ENCODE measurements around the gene RGS8.

RGS8 gene

GRCh38 chr1:182684116-182684828, at the start of gene RGS8:
Gene RGS8 (minus strand): TSS chr1:182684587. CDS start chr1:182669649, 14,938 bp downstream.
- in situ Hi-C loops (cut with HindIII; ENCODE audit: low pct_ligation_motif_present, low pct_unique_long_range_greater_than_20kb, low sequenced_read_pairs), result no loop called here
- DNase-seq, result no peak

- in situ Hi-C loops (cut with HindIII; ENCODE audit: low pct_ligation_motif_present, low pct_unique_long_range_greater_than_20kb, low sequenced_read_pairs), result no loop called here
- DNase-seq, result no peak
These were observed 47.6 kb upstream of the RGS8 start for GRCh38 chr1:182731852-182732575.

- no peak for DNase-seq
- in situ Hi-C loops (cut with HindIII; ENCODE audit: low pct_ligation_motif_present, low pct_unique_long_range_greater_than_20kb, low sequenced_read_pairs), result no loop called here
These were observed 42.5 kb upstream of the RGS8 start for GRCh38 chr1:182726912-182727311.

- no peak for DNase-seq
- in situ Hi-C loops (cut with HindIII; ENCODE audit: low pct_ligation_motif_present, low pct_unique_long_range_greater_than_20kb, low sequenced_read_pairs), result no loop called here
These were observed 41.2 kb upstream of the RGS8 start for GRCh38 chr1:182725259-182726255.

- in situ Hi-C loops (cut with HindIII; ENCODE audit: low pct_ligation_motif_present, low pct_unique_long_range_greater_than_20kb, low sequenced_read_pairs), result no loop called here
These were observed 39.8 kb upstream of the RGS8 start for GRCh38 chr1:182724215-182724614.

GRCh38 chr1:182723200-182723599, 38.8 kb upstream of the RGS8 start:
- DNase-seq, result no peak
- in situ Hi-C loops (cut with HindIII; ENCODE audit: low pct_ligation_motif_present, low pct_unique_long_range_greater_than_20kb, low sequenced_read_pairs), result no loop called here

More at GRCh38 chr1:182724215-182724614, 39.8 kb upstream of the RGS8 start:
- DNase-seq, result no peak

- DNase-seq, result no peak
- in situ Hi-C loops (cut with HindIII; ENCODE audit: low pct_ligation_motif_present, low pct_unique_long_range_greater_than_20kb, low sequenced_read_pairs), result no loop called here
These were observed 37.1 kb upstream of the RGS8 start for GRCh38 chr1:182721525-182721924.

- in situ Hi-C loops (cut with HindIII; ENCODE audit: low pct_ligation_motif_present, low pct_unique_long_range_greater_than_20kb, low sequenced_read_pairs), result no loop called here
- no peak for DNase-seq
These were observed 36.1 kb upstream of the RGS8 start for GRCh38 chr1:182720463-182720862.

- no peak for DNase-seq
- in situ Hi-C loops (cut with HindIII; ENCODE audit: low pct_ligation_motif_present, low pct_unique_long_range_greater_than_20kb, low sequenced_read_pairs), result no loop called here
These were observed 35.2 kb upstream of the RGS8 start for GRCh38 chr1:182719553-182719952.

GRCh38 chr1:182718311-182718710, 33.9 kb upstream of the RGS8 start:
- in situ Hi-C loops (cut with HindIII; ENCODE audit: low pct_ligation_motif_present, low pct_unique_long_range_greater_than_20kb, low sequenced_read_pairs), result no loop called here
- no peak for DNase-seq

GRCh38 chr1:182716740-182717720, 32.6 kb upstream of the RGS8 start:
- no peak for DNase-seq
- in situ Hi-C loops (cut with HindIII; ENCODE audit: low pct_ligation_motif_present, low pct_unique_long_range_greater_than_20kb, low sequenced_read_pairs), result no loop called here

- in situ Hi-C loops (cut with HindIII; ENCODE audit: low pct_ligation_motif_present, low pct_unique_long_range_greater_than_20kb, low sequenced_read_pairs), result no loop called here
- DNase-seq, result no peak
These were observed 31.1 kb upstream of the RGS8 start for GRCh38 chr1:182715531-182715930.

GRCh38 chr1:182714546-182714945, 30.2 kb upstream of the RGS8 start:
- DNase-seq, result no peak
- in situ Hi-C loops (cut with HindIII; ENCODE audit: low pct_ligation_motif_present, low pct_unique_long_range_greater_than_20kb, low sequenced_read_pairs), result no loop called here

- no peak for DNase-seq
- in situ Hi-C loops (cut with HindIII; ENCODE audit: low pct_ligation_motif_present, low pct_unique_long_range_greater_than_20kb, low sequenced_read_pairs), result no loop called here
These were observed 29.6 kb upstream of the RGS8 start for GRCh38 chr1:182713939-182714338.

GRCh38 chr1:182713492-182713891, 29.1 kb upstream of the RGS8 start:
- in situ Hi-C loops (cut with HindIII; ENCODE audit: low pct_ligation_motif_present, low pct_unique_long_range_greater_than_20kb, low sequenced_read_pairs), result no loop called here
- DNase-seq, result no peak

GRCh38 chr1:182709855-182710254, 25.5 kb upstream of the RGS8 start:
- in situ Hi-C loops (cut with HindIII; ENCODE audit: low pct_ligation_motif_present, low pct_unique_long_range_greater_than_20kb, low sequenced_read_pairs), result no loop called here
- no peak for DNase-seq

- no peak for DNase-seq
- in situ Hi-C loops (cut with HindIII; ENCODE audit: low pct_ligation_motif_present, low pct_unique_long_range_greater_than_20kb, low sequenced_read_pairs), result no loop called here
These were observed 24.9 kb upstream of the RGS8 start for GRCh38 chr1:182709225-182709764.

- in situ Hi-C loops (cut with HindIII; ENCODE audit: low pct_ligation_motif_present, low pct_unique_long_range_greater_than_20kb, low sequenced_read_pairs), result no loop called here
- DNase-seq, result no peak
These were observed 22.7 kb upstream of the RGS8 start for GRCh38 chr1:182707122-182707521.

Data from ACHN (cell line).